HCT116 (cell line): ENCODE measurements around the gene ADD3. TPM values are rescaled to one million over a fixed set of nuclear protein-coding genes. Genes with fewer than 3 reads are reported as not detected.

Source experiments
- ATAC-seq: fragments of 200-7000 bp; cut with Tn5 transposase; 2 replicates; pipeline ENCODE4 v1.9.1; 2020; ENCODE audit warnings: mild to moderate bottlenecking, moderate library complexity
- BruUV-seq: library from RNA; stranded (reverse); fragments of 400-500 nt; replicated peaks from 2 replicates; lab custom pipeline; 2021; lab: Mats Ljungman, UMichigan
- CTCF ChIA-PET: fragments of 300-600 bp; sonication (Branson Sonifier 250); formaldehyde crosslinking; loops from one replicate; lab custom pipeline; 2021; ENCODE audit warnings: antibody characterized with exemption; lab: Charles Lee
- POLR2A ChIA-PET: fragments of 300-600, 350-600 bp; sonication (Branson Sonifier 250); formaldehyde crosslinking; loops from one replicate; lab custom pipeline; 2021; ENCODE audit warnings: antibody characterized with exemption; lab: Charles Lee
- RAD21 ChIA-PET, 2 experiments: fragments of 300-600 bp; sonication (Branson Sonifier 250); formaldehyde crosslinking; loops; one replicate each; lab custom pipeline; 2023; ENCODE audit warnings: low total read pairs in 2 of 2; ENCODE audit not compliant: uncharacterized antibody in 2 of 2, unreplicated experiment in 2 of 2, low non-redundant PET in 1 of 2; lab: Charles Lee
- DNase-seq: peaks from one replicate; pipeline ENCODE4 v3.0.0-alpha.2; 2010; ENCODE audit warnings: low read depth, low spot score
- H2AFZ ChIP-seq: fragments of 200-600 bp; shearing (Covaris generic), sonication (generic); 2 replicates; pipeline ENCODE4 v1.6.1; 2017; ENCODE audit warnings: low read depth, mixed run types, mixed read lengths, antibody characterized with exemption, low read length; ENCODE audit not compliant: poor library complexity, severe bottlenecking
- H3K27ac ChIP-seq: 2 replicates; pipeline ENCODE4 v1.5.1; 2012; ENCODE audit warnings: low read depth, low read length
- H3K27me3 ChIP-seq: fragments of 200-600 bp; sonication (generic); 2 replicates; pipeline ENCODE4 v1.6.1; 2016; ENCODE audit warnings: mixed run types, low read length, mixed read lengths; ENCODE audit not compliant: insufficient read depth
- H3K36me3 ChIP-seq, 2 experiments: fragments of 200-500 bp in 1 of 2; fragments of 200-600 bp in 1 of 2; sonication (Bioruptor generic) in 1 of 2; sonication (generic) in 1 of 2; 2 replicates each; pipeline versions ENCODE4 v1.5.1 to v1.6.1; 2014 to 2016; ENCODE audit warnings: low read length in 2 of 2, inconsistent platforms in 1 of 2, mixed read lengths in 1 of 2, mixed run types in 1 of 2; ENCODE audit not compliant: insufficient read depth in 2 of 2, control insufficient read depth in 1 of 2
- H3K4me1 ChIP-seq, 2 experiments: fragments of 200-600 bp in 1 of 2; sonication (generic) in 1 of 2; 2 replicates each; pipeline versions ENCODE4 v1.5.1 to v1.6.1; 2012 to 2017; ENCODE audit warnings: low read length in 2 of 2, inconsistent platforms in 1 of 2, mild to moderate bottlenecking in 1 of 2, mixed read lengths in 1 of 2, mixed run types in 1 of 2, moderate library complexity in 1 of 2; ENCODE audit not compliant: insufficient read depth in 2 of 2, control insufficient read depth in 1 of 2
- H3K4me2 ChIP-seq: fragments of 200-600 bp; sonication (generic); 2 replicates; pipeline ENCODE4 v1.6.1; 2017; ENCODE audit warnings: mixed run types, low read length, mixed read lengths
- H3K4me3 ChIP-seq, 2 experiments: fragments of 200-600 bp in 1 of 2; sonication (generic) in 1 of 2; replicated peaks in 1 of 2; 2 replicates each; pipeline ENCODE4 v1.5.1; 2011 to 2016; ENCODE audit warnings: low read length in 2 of 2, control low read depth in 1 of 2, low read depth in 1 of 2, mild to moderate bottlenecking in 1 of 2, mixed read lengths in 1 of 2, mixed run types in 1 of 2
- H3K79me2 ChIP-seq: fragments of 200-600 bp; sonication (generic); 2 replicates; pipeline ENCODE4 v1.6.1; 2017; ENCODE audit warnings: mild to moderate bottlenecking, mixed run types, low read length, moderate library complexity, mixed read lengths; ENCODE audit not compliant: insufficient read depth
- H3K9ac ChIP-seq: fragments of 200-600 bp; sonication (generic); 2 replicates; pipeline ENCODE4 v1.6.1; 2016; ENCODE audit warnings: low read length, mixed read lengths
- H3K9me2 ChIP-seq: fragments of 200-600 bp; sonication (generic), shearing (Covaris generic); 2 replicates; pipeline ENCODE4 v1.6.1; 2017; ENCODE audit warnings: mixed run types, mild to moderate bottlenecking, moderate library complexity; ENCODE audit not compliant: insufficient read depth
- H3K9me3 ChIP-seq, 2 experiments: fragments of 200-500 bp in 1 of 2; fragments of 200-600 bp in 1 of 2; sonication (Bioruptor generic) in 1 of 2; sonication (generic) in 1 of 2; 2 replicates each; pipeline ENCODE4 v1.6.1; 2014 to 2017; ENCODE audit warnings: low read length in 2 of 2, mixed read lengths in 2 of 2, inconsistent platforms in 1 of 2, low read depth in 1 of 2, mild to moderate bottlenecking in 1 of 2, mixed run types in 1 of 2, moderate library complexity in 1 of 2; ENCODE audit not compliant: control insufficient read depth in 1 of 2, insufficient read depth in 1 of 2
- H4K20me1 ChIP-seq: fragments of 200-600 bp; sonication (generic), shearing (Covaris generic); 2 replicates; pipeline ENCODE4 v1.6.1; 2017; ENCODE audit warnings: mixed run types, mild to moderate bottlenecking, moderate library complexity; ENCODE audit not compliant: insufficient read depth
- CEBPB ChIP-seq: IDR thresholded peaks from 2 replicates; pipeline ENCODE4 v1.6.1; 2012; ENCODE audit warnings: low read depth
- ELF1 ChIP-seq: IDR thresholded peaks from 2 replicates; pipeline ENCODE4 v1.6.1; 2012; ENCODE audit warnings: low read depth, borderline replicate concordance
- FOSL1 ChIP-seq: IDR thresholded peaks from 2 replicates; pipeline ENCODE4 v1.6.1; 2012; ENCODE audit warnings: low read depth
- RAD21 ChIP-seq: IDR thresholded peaks from 2 replicates; pipeline ENCODE4 v1.6.1; 2012; ENCODE audit warnings: low read depth, mild to moderate bottlenecking
- SP1 ChIP-seq: IDR thresholded peaks from 2 replicates; pipeline ENCODE4 v1.6.1; 2012; ENCODE audit warnings: low read depth
- YY1 ChIP-seq: IDR thresholded peaks from 2 replicates; pipeline ENCODE4 v1.6.1; 2011; ENCODE audit warnings: low read length, low read depth, moderate library complexity, mild to moderate bottlenecking; ENCODE audit not compliant: insufficient replicate concordance; ENCODE audit errors: extremely low read depth
- ZBTB33 ChIP-seq: IDR thresholded peaks from 2 replicates; pipeline ENCODE4 v1.6.1; 2011; ENCODE audit warnings: mild to moderate bottlenecking, low read length, moderate library complexity; ENCODE audit not compliant: insufficient replicate concordance; ENCODE audit errors: extremely low read depth
- ZFX ChIP-seq: fragments of 450-650 bp; IDR thresholded peaks from 2 replicates; pipeline ENCODE4 v1.6.1; 2017
- intact Hi-C: fragments of 100-400 bp; cut with micrococcal nuclease; formaldehyde crosslinking; loops from 2 replicates; pipeline ENCODE4 v1.10.0; 2022
- total RNA-seq: library from RNA; stranded (reverse); gene quantifications from one replicate; pipeline ENCODE4 v1.2.1, GENCODE V29; 2021; ENCODE audit not compliant: unreplicated experiment

The ADD3 gene
- total RNA-seq, 1 experiment from 2014 or later: 41.1 TPM

- H3K4me1 ChIP-seq: no peaks in the 10 kb centered on the region
- H2AFZ ChIP-seq: no peak overlapping the region
- BruUV-seq: no TSS peak
- H4K20me1 ChIP-seq: no peaks in the 10 kb centered on the region
- H3K9me2 ChIP-seq: no peaks in the 10 kb centered on the region
- H3K4me2 ChIP-seq: no peak overlapping the region
- no peaks in the 10 kb centered on the region for H3K79me2 ChIP-seq
- intact Hi-C loops: no loop called here
- H3K27me3 ChIP-seq: no peaks in the 10 kb centered on the region
- no peak overlapping the region for H3K4me3 ChIP-seq
- no peak for ATAC-seq
- ChIA-PET RAD21 (no interaction called here), POLR2A (no interaction called here), CTCF (interaction anchor here (1.2 to 2.5 kb wide), 2 partner anchors 8 to 13 kb away, joined by 5 to 15 read pairs; no protein-coding TSS in a partner anchor)
- no peaks in the 10 kb centered on the region for H3K9me3 ChIP-seq
- no peak for DNase-seq
- no peaks in the 10 kb centered on the region for H3K36me3 ChIP-seq
- no peak overlapping the region for H3K27ac ChIP-seq
- TF ChIP-seq CEBPB (no peak), ELF1 (no peak), SP1 (no peak), YY1 (no peak), ZFX (no peak), RAD21 (no peak), FOSL1 (no peak), ZBTB33 (no peak)
- no peak overlapping the region for H3K9ac ChIP-seq
Measured at GRCh38 chr10:109991266-109991855, 16.4 kb upstream of the ADD3 start.
